HL-60 (cell line): Measurements from ENCODE around the gene TMOD3.

Experiments
- DNase-seq, 2 experiments: peaks; one replicate each; pipeline ENCODE4 v3.0.0-alpha.2; 2010 to 2020; ENCODE audit warnings: low read depth in 1 of 2, low spot score in 1 of 2
- H3K27ac ChIP-seq: fragments of 250-450 bp; sonication (Bioruptor Pico); replicated peaks from 2 replicates; pipeline ENCODE4 v1.5.1; 2020; ENCODE audit warnings: mild to moderate bottlenecking, moderate library complexity
- H3K27me3 ChIP-seq: fragments of 250-450 bp; sonication (Bioruptor Pico); 2 replicates; pipeline ENCODE4 v1.5.1; 2021; ENCODE audit warnings: mild to moderate bottlenecking, moderate library complexity; ENCODE audit not compliant: insufficient read depth, poor library complexity, severe bottlenecking
- H3K4me3 ChIP-seq: replicated peaks from 2 replicates; pipeline ENCODE4 v1.5.1; 2011; ENCODE audit warnings: mild to moderate bottlenecking, control low read depth, low read length; ENCODE audit not compliant: insufficient read depth
- CTCF ChIP-seq: IDR thresholded peaks from one replicate; pipeline ENCODE4 v1.5.1; 2011; ENCODE audit warnings: low read length, control low read depth, inconsistent platforms; ENCODE audit not compliant: insufficient read depth
- GABPA ChIP-seq: IDR thresholded peaks from 2 replicates; pipeline ENCODE4 v1.6.1; 2012; ENCODE audit warnings: low read depth
- POLR2AphosphoS5 ChIP-seq: IDR thresholded peaks from 2 replicates; pipeline ENCODE4 v1.6.1; 2012; ENCODE audit warnings: low read depth
- REST ChIP-seq: IDR thresholded peaks from 2 replicates; pipeline ENCODE4 v1.6.1; 2012; ENCODE audit warnings: low read depth; ENCODE audit not compliant: insufficient replicate concordance
- SPI1 ChIP-seq: IDR thresholded peaks from 2 replicates; pipeline ENCODE4 v1.6.1; 2012; ENCODE audit warnings: low read depth, mild to moderate bottlenecking, borderline replicate concordance

The TMOD3 gene

GRCh38 chr15:51947124-51947523 is 117.7 kb downstream of the TMOD3 start:
- DNase-seq, result no peak
- H3K27ac ChIP-seq, result no peak overlapping the region
- no peak overlapping the region for H3K4me3 ChIP-seq
- TF ChIP-seq CTCF (no peak), SPI1 (no peak), POLR2AphosphoS5 (no peak), REST (no peak), GABPA (no peak)
- no peaks in the 10 kb centered on the region for H3K27me3 ChIP-seq

- Histone ChIP-seq H3K4me3 (no peak overlapping the region), H3K27me3 (no peaks in the 10 kb centered on the region), H3K27ac (no peak overlapping the region)
- no peak for TF ChIP-seq CTCF
- no peak for TF ChIP-seq REST
- no peak for DNase-seq
Measured at GRCh38 chr15:51952805-51953204, 123.4 kb downstream of the TMOD3 start.

GRCh38 chr15:51955504-51955903 is 126.1 kb downstream of the TMOD3 start:
- DNase-seq, result no peak
- no peak overlapping the region for H3K27ac ChIP-seq
- no peak for TF ChIP-seq POLR2AphosphoS5
- TF ChIP-seq GABPA, result no peak
- no peak for TF ChIP-seq SPI1
- no peak for TF ChIP-seq REST
- no peak for TF ChIP-seq CTCF
- H3K4me3 ChIP-seq, result no peak overlapping the region
- no peaks in the 10 kb centered on the region for H3K27me3 ChIP-seq
